ENCODE results near the gene NEB.

NEB gene

DNA sequence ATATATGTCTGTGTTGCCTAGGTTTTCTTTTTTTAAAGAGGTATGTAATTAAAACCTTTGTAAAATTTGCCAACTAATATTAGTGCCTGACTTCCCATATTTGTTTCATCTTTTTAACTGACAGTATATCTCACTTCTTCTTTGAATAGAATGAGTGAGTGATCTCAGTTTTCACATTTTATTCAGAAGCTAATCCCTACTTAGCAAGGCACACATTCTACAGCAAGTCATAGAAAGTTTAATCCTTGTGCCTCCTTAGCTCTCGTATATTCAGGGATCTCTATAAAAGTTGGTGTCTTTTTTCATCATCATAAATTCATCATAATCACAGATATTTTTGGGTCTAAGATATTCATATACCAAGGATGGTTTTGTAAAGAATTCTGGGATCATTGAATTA, 258.0 kb downstream of the NEB start:
- DNase-seq (ENCODE audit: low spot score), result no peak

DNA sequence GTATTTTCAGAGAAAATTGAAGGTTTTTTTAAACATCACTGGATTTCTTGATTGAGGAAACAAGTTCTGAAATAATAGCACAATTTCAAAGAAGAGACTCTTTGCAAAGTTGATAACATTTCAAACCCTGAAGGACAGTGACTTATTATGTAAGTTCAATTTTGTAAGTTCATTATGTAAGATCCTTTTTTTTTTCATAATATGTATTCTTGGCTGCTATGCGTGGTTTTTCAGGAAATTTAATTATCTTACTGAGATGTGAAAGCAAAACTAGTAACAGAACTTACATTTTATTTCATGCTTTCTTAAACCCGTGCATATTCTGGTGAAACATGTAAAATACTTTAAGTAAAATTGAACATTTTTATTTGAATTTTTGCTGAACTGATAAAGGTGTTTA, 259.2 kb downstream of the NEB start:
- no peak for DNase-seq (ENCODE audit: low spot score)

DNA sequence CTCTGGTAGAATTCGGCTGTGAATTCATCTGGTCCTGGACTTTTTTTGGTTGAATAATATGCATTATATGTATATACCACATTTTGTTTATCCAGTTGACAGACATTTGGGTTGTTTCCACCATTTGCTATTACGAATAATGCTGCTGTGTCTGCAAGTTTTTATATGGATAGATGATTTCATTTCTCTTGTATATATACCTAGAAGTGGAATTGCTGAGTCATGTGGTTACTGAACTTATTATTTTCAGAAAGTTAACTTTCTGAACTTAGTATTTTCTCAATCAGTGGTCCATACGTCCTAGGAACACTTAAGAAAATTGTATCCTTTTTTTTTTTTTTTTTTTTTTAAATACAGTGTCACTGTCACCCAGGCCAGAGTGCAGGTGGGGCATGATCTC, 261.3 kb downstream of the NEB start:
- no peak for DNase-seq (ENCODE audit: low spot score)

DNA sequence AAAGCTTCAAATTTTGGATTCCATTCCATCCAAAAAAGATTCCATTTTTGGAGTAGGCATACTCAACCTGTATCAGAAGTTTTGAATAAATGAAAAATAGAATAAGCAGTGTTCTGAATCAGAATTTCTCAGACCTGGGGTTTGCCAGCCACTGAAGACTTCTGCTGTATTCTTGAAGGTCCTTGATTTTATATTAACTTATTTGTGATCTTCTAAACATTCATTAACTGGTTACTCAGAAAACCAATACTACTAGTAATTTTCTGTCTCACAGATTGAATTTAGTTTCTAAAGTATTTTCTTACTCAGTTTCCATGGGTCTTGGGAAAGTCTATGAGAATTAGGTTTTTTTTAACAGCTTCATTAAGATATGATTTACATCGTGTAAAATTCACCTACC, 263.7 kb downstream of the NEB start:
- no peak for DNase-seq (ENCODE audit: low spot score)

DNA sequence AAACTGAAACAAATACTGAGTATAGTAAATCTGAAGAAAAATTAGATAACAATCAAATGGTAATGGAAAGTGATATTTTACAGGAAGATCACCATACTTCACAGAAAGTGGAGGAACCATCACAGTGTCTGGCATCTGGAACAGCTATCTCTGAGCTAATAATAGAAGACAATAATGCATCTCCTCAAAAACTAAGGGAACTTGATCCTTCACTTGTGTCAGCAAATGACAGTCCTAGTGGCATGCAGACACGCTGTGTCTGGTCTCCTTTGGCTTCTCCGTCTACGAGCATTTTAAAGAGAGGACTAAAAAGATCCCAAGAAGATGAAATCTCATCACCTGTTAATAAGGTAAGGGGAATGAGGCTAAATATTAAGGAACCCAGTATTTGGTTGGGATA, 268.5 kb downstream of the NEB start:
- DNase-seq (ENCODE audit: low spot score), result no peak

DNA sequence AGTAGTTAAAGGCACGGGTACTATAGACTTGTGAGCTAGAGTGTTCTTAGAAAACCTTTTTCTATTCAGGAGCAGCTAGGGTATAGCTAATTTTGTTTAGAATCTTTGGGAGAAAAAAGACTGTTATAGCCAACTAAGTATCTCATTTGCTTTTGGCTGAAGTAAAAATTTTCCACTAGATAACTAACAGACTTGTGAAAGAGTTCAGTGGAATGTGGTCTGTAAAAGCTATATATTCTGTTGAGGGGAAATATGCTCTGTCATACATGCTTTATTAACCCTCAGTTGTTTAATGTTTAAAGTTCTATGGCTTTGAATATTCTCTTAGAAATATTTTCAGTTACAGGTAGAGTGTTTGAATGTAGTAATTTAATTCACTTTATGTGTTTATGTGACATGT, 274.9 kb downstream of the NEB start:
- no peak for DNase-seq (ENCODE audit: low spot score)

DNA sequence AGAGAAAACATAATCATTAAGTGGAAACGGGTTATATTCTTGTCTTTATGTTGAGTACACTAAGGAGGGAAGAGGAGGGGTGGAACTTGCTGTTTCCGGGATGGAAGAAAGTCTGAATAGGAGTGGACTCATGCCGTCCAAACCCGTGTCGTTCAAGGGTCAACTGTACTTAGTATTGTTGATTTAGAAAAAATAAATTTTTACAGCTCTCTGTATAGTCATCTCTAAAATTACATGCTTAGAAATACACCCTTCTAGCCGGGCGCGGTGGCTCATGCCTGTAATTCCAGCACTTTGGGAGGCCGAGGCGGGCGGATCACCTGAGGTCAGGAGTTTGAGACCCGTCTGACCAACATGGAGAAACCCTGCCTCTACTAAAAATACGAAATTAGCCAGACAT, 295.1 kb downstream of the NEB start:
- no peak for DNase-seq (ENCODE audit: low spot score)

DNA sequence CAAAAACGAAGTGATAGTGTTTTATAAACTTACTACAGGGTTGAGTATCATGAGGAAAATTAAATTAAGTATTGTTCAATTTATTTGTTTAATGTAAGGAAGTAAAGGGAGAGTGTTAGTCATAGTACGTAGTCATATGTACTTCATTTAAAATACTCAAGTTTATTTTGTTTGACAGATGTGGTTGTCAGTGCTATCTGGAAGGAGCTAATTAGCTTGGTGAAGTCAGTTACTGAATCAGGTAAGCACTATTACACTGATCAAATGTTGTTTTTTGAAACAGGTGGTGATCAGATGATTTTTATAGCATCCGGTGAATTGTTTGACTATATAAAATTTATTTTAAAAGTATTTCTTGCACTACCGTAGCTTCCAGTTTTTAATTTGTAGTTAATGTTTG, 295.8 kb downstream of the NEB start:
- DNase-seq (ENCODE audit: low spot score), result no peak

DNA sequence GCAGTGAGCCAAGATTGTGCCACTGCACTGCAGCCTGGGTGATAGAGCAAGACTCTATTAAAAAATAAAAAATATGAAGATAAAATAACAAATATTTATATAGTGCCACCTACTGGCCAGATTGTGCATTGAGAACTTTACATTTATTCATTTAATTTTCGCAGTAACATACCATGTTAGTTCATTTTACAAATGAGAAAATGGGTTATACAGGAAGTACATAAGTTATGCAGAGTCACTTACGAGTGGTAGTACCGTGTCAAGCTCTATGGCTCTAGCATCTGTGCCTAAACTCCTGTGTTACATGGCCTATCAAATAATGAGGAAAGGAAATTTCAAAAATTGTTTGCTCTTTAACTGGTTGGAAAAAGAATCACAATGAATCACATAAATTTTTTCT, 296.6 kb downstream of the NEB start:
- DNase-seq (ENCODE audit: low spot score), result peak; percentile 14

All from AG08396 (cell line).